HCT116 (cell line): ENCODE measurements around the gene ZNF836. TPM values are rescaled to one million over a fixed set of nuclear protein-coding genes. Genes with fewer than 3 reads are reported as not detected.

Experiments
- ATAC-seq: fragments of 200-7000 bp; cut with Tn5 transposase; 2 replicates; pipeline ENCODE4 v1.9.1; 2020; ENCODE audit warnings: mild to moderate bottlenecking, moderate library complexity
- BruUV-seq: library from RNA; stranded (reverse); fragments of 400-500 nt; replicated peaks from 2 replicates; lab custom pipeline; 2021; lab: Mats Ljungman, UMichigan
- CTCF ChIA-PET: fragments of 300-600 bp; sonication (Branson Sonifier 250); formaldehyde crosslinking; loops from one replicate; lab custom pipeline; 2021; ENCODE audit warnings: antibody characterized with exemption; lab: Charles Lee
- POLR2A ChIA-PET: fragments of 300-600, 350-600 bp; sonication (Branson Sonifier 250); formaldehyde crosslinking; loops from one replicate; lab custom pipeline; 2021; ENCODE audit warnings: antibody characterized with exemption; lab: Charles Lee
- RAD21 ChIA-PET, 2 experiments: fragments of 300-600 bp; sonication (Branson Sonifier 250); formaldehyde crosslinking; loops; one replicate each; lab custom pipeline; 2023; ENCODE audit warnings: low total read pairs in 2 of 2; ENCODE audit not compliant: uncharacterized antibody in 2 of 2, unreplicated experiment in 2 of 2, low non-redundant PET in 1 of 2; lab: Charles Lee
- DNase-seq: peaks from one replicate; pipeline ENCODE4 v3.0.0-alpha.2; 2010; ENCODE audit warnings: low read depth, low spot score
- H2AFZ ChIP-seq: fragments of 200-600 bp; shearing (Covaris generic), sonication (generic); 2 replicates; pipeline ENCODE4 v1.6.1; 2017; ENCODE audit warnings: low read depth, mixed run types, mixed read lengths, antibody characterized with exemption, low read length; ENCODE audit not compliant: poor library complexity, severe bottlenecking
- H3K27ac ChIP-seq: 2 replicates; pipeline ENCODE4 v1.5.1; 2012; ENCODE audit warnings: low read depth, low read length
- H3K27me3 ChIP-seq: fragments of 200-600 bp; sonication (generic); 2 replicates; pipeline ENCODE4 v1.6.1; 2016; ENCODE audit warnings: mixed run types, low read length, mixed read lengths; ENCODE audit not compliant: insufficient read depth
- H3K36me3 ChIP-seq, 2 experiments: fragments of 200-500 bp in 1 of 2; fragments of 200-600 bp in 1 of 2; sonication (Bioruptor generic) in 1 of 2; sonication (generic) in 1 of 2; 2 replicates each; pipeline versions ENCODE4 v1.5.1 to v1.6.1; 2014 to 2016; ENCODE audit warnings: low read length in 2 of 2, inconsistent platforms in 1 of 2, mixed read lengths in 1 of 2, mixed run types in 1 of 2; ENCODE audit not compliant: insufficient read depth in 2 of 2, control insufficient read depth in 1 of 2
- H3K4me1 ChIP-seq, 2 experiments: fragments of 200-600 bp in 1 of 2; sonication (generic) in 1 of 2; 2 replicates each; pipeline versions ENCODE4 v1.5.1 to v1.6.1; 2012 to 2017; ENCODE audit warnings: low read length in 2 of 2, inconsistent platforms in 1 of 2, mild to moderate bottlenecking in 1 of 2, mixed read lengths in 1 of 2, mixed run types in 1 of 2, moderate library complexity in 1 of 2; ENCODE audit not compliant: insufficient read depth in 2 of 2, control insufficient read depth in 1 of 2
- H3K4me2 ChIP-seq: fragments of 200-600 bp; sonication (generic); 2 replicates; pipeline ENCODE4 v1.6.1; 2017; ENCODE audit warnings: mixed run types, low read length, mixed read lengths
- H3K4me3 ChIP-seq, 2 experiments: fragments of 200-600 bp in 1 of 2; sonication (generic) in 1 of 2; replicated peaks in 1 of 2; 2 replicates each; pipeline ENCODE4 v1.5.1; 2011 to 2016; ENCODE audit warnings: low read length in 2 of 2, control low read depth in 1 of 2, low read depth in 1 of 2, mild to moderate bottlenecking in 1 of 2, mixed read lengths in 1 of 2, mixed run types in 1 of 2
- H3K79me2 ChIP-seq: fragments of 200-600 bp; sonication (generic); 2 replicates; pipeline ENCODE4 v1.6.1; 2017; ENCODE audit warnings: mild to moderate bottlenecking, mixed run types, low read length, moderate library complexity, mixed read lengths; ENCODE audit not compliant: insufficient read depth
- H3K9ac ChIP-seq: fragments of 200-600 bp; sonication (generic); 2 replicates; pipeline ENCODE4 v1.6.1; 2016; ENCODE audit warnings: low read length, mixed read lengths
- H3K9me2 ChIP-seq: fragments of 200-600 bp; sonication (generic), shearing (Covaris generic); 2 replicates; pipeline ENCODE4 v1.6.1; 2017; ENCODE audit warnings: mixed run types, mild to moderate bottlenecking, moderate library complexity; ENCODE audit not compliant: insufficient read depth
- H3K9me3 ChIP-seq, 2 experiments: fragments of 200-500 bp in 1 of 2; fragments of 200-600 bp in 1 of 2; sonication (Bioruptor generic) in 1 of 2; sonication (generic) in 1 of 2; 2 replicates each; pipeline ENCODE4 v1.6.1; 2014 to 2017; ENCODE audit warnings: low read length in 2 of 2, mixed read lengths in 2 of 2, inconsistent platforms in 1 of 2, low read depth in 1 of 2, mild to moderate bottlenecking in 1 of 2, mixed run types in 1 of 2, moderate library complexity in 1 of 2; ENCODE audit not compliant: control insufficient read depth in 1 of 2, insufficient read depth in 1 of 2
- H4K20me1 ChIP-seq: fragments of 200-600 bp; sonication (generic), shearing (Covaris generic); 2 replicates; pipeline ENCODE4 v1.6.1; 2017; ENCODE audit warnings: mixed run types, mild to moderate bottlenecking, moderate library complexity; ENCODE audit not compliant: insufficient read depth
- CEBPB ChIP-seq: IDR thresholded peaks from 2 replicates; pipeline ENCODE4 v1.6.1; 2012; ENCODE audit warnings: low read depth
- EZH2 ChIP-seq: fragments of 200-600 bp; sonication (generic); IDR thresholded peaks from 2 replicates; pipeline ENCODE4 v1.6.1; 2017; ENCODE audit warnings: antibody characterized with exemption, mixed run types
- EZH2phosphoT487 ChIP-seq: fragments of 200-600 bp; IDR thresholded peaks from 2 replicates; pipeline ENCODE4 v1.6.1; 2018; ENCODE audit warnings: antibody characterized with exemption, borderline replicate concordance
- FOSL1 ChIP-seq: IDR thresholded peaks from 2 replicates; pipeline ENCODE4 v1.6.1; 2012; ENCODE audit warnings: low read depth
- POLR2A ChIP-seq: IDR thresholded peaks from 2 replicates; pipeline ENCODE4 v1.7.0; 2011; ENCODE audit warnings: borderline replicate concordance; ENCODE audit not compliant: insufficient read depth, insufficient read length; ENCODE audit errors: extremely low read depth
- POLR2AphosphoS5 ChIP-seq: IDR thresholded peaks from 2 replicates; pipeline ENCODE4 v1.6.1; 2011; ENCODE audit warnings: mild to moderate bottlenecking, low read depth, low read length, moderate library complexity
- RAD21 ChIP-seq: IDR thresholded peaks from 2 replicates; pipeline ENCODE4 v1.6.1; 2012; ENCODE audit warnings: low read depth, mild to moderate bottlenecking
- REST ChIP-seq: IDR thresholded peaks from 2 replicates; pipeline ENCODE4 v1.6.1; 2012; ENCODE audit warnings: low read depth
- SRF ChIP-seq: IDR thresholded peaks from 2 replicates; pipeline ENCODE4 v1.6.1; 2012; ENCODE audit warnings: low read depth
- ZBTB33 ChIP-seq: IDR thresholded peaks from 2 replicates; pipeline ENCODE4 v1.6.1; 2011; ENCODE audit warnings: mild to moderate bottlenecking, low read length, moderate library complexity; ENCODE audit not compliant: insufficient replicate concordance; ENCODE audit errors: extremely low read depth
- ZNF274 ChIP-seq: fragments of 200-500 bp; sonication (Bioruptor generic); IDR thresholded peaks from 2 replicates; pipeline ENCODE4 v1.6.1; 2014; ENCODE audit warnings: mild to moderate bottlenecking, low read depth, low read length, inconsistent platforms
- intact Hi-C: fragments of 100-400 bp; cut with micrococcal nuclease; formaldehyde crosslinking; loops from 2 replicates; pipeline ENCODE4 v1.10.0; 2022
- total RNA-seq: library from RNA; stranded (reverse); gene quantifications from one replicate; pipeline ENCODE4 v1.2.1, GENCODE V29; 2021; ENCODE audit not compliant: unreplicated experiment
- TF ChIP-seq, protein P1 (sequence below), 3 experiments: fragments of 200-600 bp in 1 of 3; sonication (generic) in 1 of 3; IDR thresholded peaks in 2 of 3; conservative IDR thresholded peaks in 1 of 3; 2 replicates each; pipeline ENCODE4 v1.5.1; 2012 to 2017; ENCODE audit warnings: low read depth in 2 of 3, low read length in 2 of 3, antibody characterized with exemption in 1 of 3, borderline replicate concordance in 1 of 3, control low read depth in 1 of 3, mild to moderate bottlenecking in 1 of 3, mixed read lengths in 1 of 3, mixed run types in 1 of 3, moderate library complexity in 1 of 3; ENCODE audit not compliant: insufficient read depth in 1 of 3
- TF ChIP-seq, protein P2 (sequence below): IDR thresholded peaks from 2 replicates; pipeline ENCODE4 v1.6.1; 2012

ZNF836 gene
- total RNA-seq, 1 experiment from 2014 or later: not detected

GRCh38 chr19:52197964-52198363, 26.5 kb upstream of the ZNF836 start (continued):
- TF ChIP-seq, protein P1, sequence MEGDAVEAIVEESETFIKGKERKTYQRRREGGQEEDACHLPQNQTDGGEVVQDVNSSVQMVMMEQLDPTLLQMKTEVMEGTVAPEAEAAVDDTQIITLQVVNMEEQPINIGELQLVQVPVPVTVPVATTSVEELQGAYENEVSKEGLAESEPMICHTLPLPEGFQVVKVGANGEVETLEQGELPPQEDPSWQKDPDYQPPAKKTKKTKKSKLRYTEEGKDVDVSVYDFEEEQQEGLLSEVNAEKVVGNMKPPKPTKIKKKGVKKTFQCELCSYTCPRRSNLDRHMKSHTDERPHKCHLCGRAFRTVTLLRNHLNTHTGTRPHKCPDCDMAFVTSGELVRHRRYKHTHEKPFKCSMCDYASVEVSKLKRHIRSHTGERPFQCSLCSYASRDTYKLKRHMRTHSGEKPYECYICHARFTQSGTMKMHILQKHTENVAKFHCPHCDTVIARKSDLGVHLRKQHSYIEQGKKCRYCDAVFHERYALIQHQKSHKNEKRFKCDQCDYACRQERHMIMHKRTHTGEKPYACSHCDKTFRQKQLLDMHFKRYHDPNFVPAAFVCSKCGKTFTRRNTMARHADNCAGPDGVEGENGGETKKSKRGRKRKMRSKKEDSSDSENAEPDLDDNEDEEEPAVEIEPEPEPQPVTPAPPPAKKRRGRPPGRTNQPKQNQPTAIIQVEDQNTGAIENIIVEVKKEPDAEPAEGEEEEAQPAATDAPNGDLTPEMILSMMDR (IDR thresholded peaks at IDR 0.05 in 2 of 3, conservative IDR thresholded peaks at IDR 0.05 in 1 of 3; ENCODE audit: borderline replicate concordance in 1 of 3, insufficient read depth in 1 of 3, low read depth in 2 of 3, low read length in 2 of 3): no peak
- no peak for TF ChIP-seq REST

- Histone ChIP-seq H3K36me3 (peaks cover 22 to 48% of the 10 kb centered on the region in 2 experiments), H3K4me3 (no peak overlapping the region), H4K20me1 (0 out of 2 replicates have a peak, but pooled peaks cover 7% of the 10 kb centered on the region), H3K4me1 (peaks cover 4 to 13% of the 10 kb centered on the region in 2 experiments; a peak in 3 of 4 replicates), H2AFZ (no peak overlapping the region), H3K9ac (no peak overlapping the region), H3K4me2 (no peak overlapping the region), H3K9me3 (no peaks in the 10 kb centered on the region), H3K27me3 (no peaks in the 10 kb centered on the region), H3K9me2 (no peaks in the 10 kb centered on the region), H3K79me2 (peaks cover 98% of the 10 kb centered on the region), H3K27ac (no peak overlapping the region)
- POLR2A ChIA-PET: no interaction called here
- CTCF ChIA-PET: no interaction called here
- intact Hi-C loops: no loop called here
- ATAC-seq (no peak), DNase-seq (no peak)
- no TSS peak for BruUV-seq
- RAD21 ChIA-PET: no interaction called here
- TF ChIP-seq EZH2: no peak
- no peak for TF ChIP-seq FOSL1
- no peak for TF ChIP-seq RAD21
- TF ChIP-seq ZNF274: no peak
- no peak for TF ChIP-seq ZBTB33
- no peak for TF ChIP-seq POLR2AphosphoS5
- TF ChIP-seq SRF: no peak
- TF ChIP-seq, protein P1 (IDR thresholded peaks at IDR 0.05 in 2 of 3, conservative IDR thresholded peaks at IDR 0.05 in 1 of 3; ENCODE audit: borderline replicate concordance in 1 of 3, insufficient read depth in 1 of 3, low read depth in 2 of 3, low read length in 2 of 3): no peak
- no peak for TF ChIP-seq CEBPB
- TF ChIP-seq POLR2A: no peak
- TF ChIP-seq, protein P2, sequence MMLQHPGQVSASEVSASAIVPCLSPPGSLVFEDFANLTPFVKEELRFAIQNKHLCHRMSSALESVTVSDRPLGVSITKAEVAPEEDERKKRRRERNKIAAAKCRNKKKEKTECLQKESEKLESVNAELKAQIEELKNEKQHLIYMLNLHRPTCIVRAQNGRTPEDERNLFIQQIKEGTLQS: no peak
- no peak for TF ChIP-seq EZH2phosphoT487
These were observed 25.0 kb upstream of the ZNF836 start for GRCh38 chr19:52196256-52196967.
